ENCODE results near the gene C22orf42. TPM values are rescaled to one million over a fixed set of nuclear protein-coding genes. Genes with fewer than 3 reads are reported as not detected.

Gene C22orf42
- total RNA-seq, 1 donor = not detected

DNA sequence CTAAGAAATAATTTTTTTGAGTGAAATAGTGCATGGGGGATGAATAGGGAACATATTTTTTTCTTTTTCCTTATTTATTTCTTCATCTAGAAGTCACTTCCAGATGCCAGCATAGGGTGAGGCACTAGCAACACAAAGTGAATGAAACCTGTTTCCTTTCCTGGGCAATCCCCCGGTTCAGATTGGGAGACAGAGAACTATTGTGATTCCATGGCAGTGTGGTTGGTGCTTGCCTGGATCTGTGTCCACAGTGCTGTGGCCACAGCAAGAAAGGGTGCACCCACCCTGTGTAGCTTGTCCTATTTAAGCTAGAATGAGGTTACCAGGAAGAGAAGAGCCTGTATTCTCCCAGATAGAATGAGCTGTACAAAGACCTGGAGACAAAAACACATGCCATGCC lies 58.4 kb downstream of the C22orf42 start:
- DNase-seq (ENCODE audit: insufficient read length, low spot score, missing footprints) = no peak
- Histone ChIP-seq H3K27ac (ENCODE audit: low read depth, low read length) (no peak overlapping the region), H3K36me3 (ENCODE audit: insufficient read depth, low read length) (no peaks in the 10 kb centered on the region), H3K4me2 (ENCODE audit: insufficient read depth, low read length) (no peak overlapping the region), H4K20me1 (ENCODE audit: insufficient read depth, low read length) (no peaks in the 10 kb centered on the region), H3K9me3 (ENCODE audit: low read depth, low read length) (no peaks in the 10 kb centered on the region), H3K79me2 (ENCODE audit: insufficient read depth, low read length) (no peaks in the 10 kb centered on the region), H3K4me1 (ENCODE audit: insufficient read depth, low read length) (no peaks in the 10 kb centered on the region), H3K27me3 (ENCODE audit: insufficient read depth, low read length) (no peaks in the 10 kb centered on the region), H2AFZ (ENCODE audit: low read length) (no peak overlapping the region), H3K4me3 (ENCODE audit: insufficient read depth, low read length) (no peak overlapping the region)
- TF ChIP-seq, protein P1, sequence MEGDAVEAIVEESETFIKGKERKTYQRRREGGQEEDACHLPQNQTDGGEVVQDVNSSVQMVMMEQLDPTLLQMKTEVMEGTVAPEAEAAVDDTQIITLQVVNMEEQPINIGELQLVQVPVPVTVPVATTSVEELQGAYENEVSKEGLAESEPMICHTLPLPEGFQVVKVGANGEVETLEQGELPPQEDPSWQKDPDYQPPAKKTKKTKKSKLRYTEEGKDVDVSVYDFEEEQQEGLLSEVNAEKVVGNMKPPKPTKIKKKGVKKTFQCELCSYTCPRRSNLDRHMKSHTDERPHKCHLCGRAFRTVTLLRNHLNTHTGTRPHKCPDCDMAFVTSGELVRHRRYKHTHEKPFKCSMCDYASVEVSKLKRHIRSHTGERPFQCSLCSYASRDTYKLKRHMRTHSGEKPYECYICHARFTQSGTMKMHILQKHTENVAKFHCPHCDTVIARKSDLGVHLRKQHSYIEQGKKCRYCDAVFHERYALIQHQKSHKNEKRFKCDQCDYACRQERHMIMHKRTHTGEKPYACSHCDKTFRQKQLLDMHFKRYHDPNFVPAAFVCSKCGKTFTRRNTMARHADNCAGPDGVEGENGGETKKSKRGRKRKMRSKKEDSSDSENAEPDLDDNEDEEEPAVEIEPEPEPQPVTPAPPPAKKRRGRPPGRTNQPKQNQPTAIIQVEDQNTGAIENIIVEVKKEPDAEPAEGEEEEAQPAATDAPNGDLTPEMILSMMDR (IDR thresholded peaks at IDR 0.05; ENCODE audit: extremely low read depth, low read depth, low read length) = no peak

Small RNAs within 50 kb of the gene (small RNA-seq; reads per million reads assigned to genes)
- gene AP1B1P2 (not detected), gene RF02171 (not detected)

Other genes with a start within 250 kb of the C22orf42 start
- gene YWHAH, start 214.8 kb downstream of the C22orf42 start, total RNA-seq = 146 and 151 TPM in 2 replicates
- not detected in 2 replicates for gene SLC5A1, start 116.0 kb downstream of the C22orf42 start, total RNA-seq
- gene RFPL2, start 45.8 kb upstream of the C22orf42 start, total RNA-seq = not detected in 2 replicates
- gene SLC5A4, start 96.0 kb upstream of the C22orf42 start, total RNA-seq = not detected in 2 replicates
- gene RFPL3, start 198.6 kb upstream of the C22orf42 start, total RNA-seq = not detected in 2 replicates

All from osteoblast (primary cell).